HepG2 (cell line): ENCODE results near the gene USP7. TPM values are rescaled to one million over a fixed set of nuclear protein-coding genes. Genes with fewer than 3 reads are reported as not detected.

Experiments used
- CSRNP1 ChIP-seq: sonication (generic); formaldehyde crosslinking; IDR thresholded peaks from 2 replicates; pipeline ENCODE4 v1.8.1; 2023; ENCODE audit warnings: mild to moderate bottlenecking, missing genetic modification reagents
- NONO ChIP-seq, 2 experiments: fragments of 450-650 bp in 1 of 2; sonication (generic) in 1 of 2; formaldehyde crosslinking in 1 of 2; IDR thresholded peaks in 1 of 2; conservative IDR thresholded peaks in 1 of 2; 2 replicates each; pipeline versions ENCODE4 v1.6.1 to v1.8.0; 2017 to 2022; ENCODE audit warnings: mild to moderate bottlenecking in 1 of 2, missing genetic modification reagents in 1 of 2, moderate library complexity in 1 of 2
- PAF1 ChIP-seq: IDR thresholded peaks from 2 replicates; pipeline ENCODE4 v1.6.1; 2016; ENCODE audit warnings: missing genetic modification reagents, missing compliant biosample characterization
- POLR2AphosphoS2 ChIP-seq: IDR thresholded peaks from 2 replicates; pipeline ENCODE4 v1.6.1; 2011; ENCODE audit warnings: low read depth, low read length, improper control_type of control experiment
- RBM22 ChIP-seq: fragments of 200-400 bp; formaldehyde crosslinking; optimal IDR thresholded peaks from 2 replicates; pipeline ENCODE3; 2017; ENCODE audit warnings: mild to moderate bottlenecking, low read length, moderate library complexity
- RFXANK ChIP-seq: IDR thresholded peaks from 2 replicates; pipeline ENCODE4 v1.6.1; 2016
- RFXAP ChIP-seq: sonication (generic); formaldehyde crosslinking; IDR thresholded peaks from 2 replicates; pipeline ENCODE4 v1.4.0; 2020; ENCODE audit warnings: missing genetic modification reagents, borderline replicate concordance
- ZNF20 ChIP-seq: sonication (generic); formaldehyde crosslinking; IDR thresholded peaks from 2 replicates; pipeline ENCODE4 v1.4.0; 2020; ENCODE audit warnings: mild to moderate bottlenecking, moderate library complexity, missing genetic modification reagents
- ZNF232 ChIP-seq: sonication (generic); formaldehyde crosslinking; IDR thresholded peaks from 2 replicates; pipeline ENCODE4 v1.4.0; 2020; ENCODE audit warnings: missing genetic modification reagents, borderline replicate concordance
- ZNF543 ChIP-seq: sonication (generic); formaldehyde crosslinking; IDR thresholded peaks from 2 replicates; pipeline ENCODE4 v1.4.0; 2020; ENCODE audit warnings: mild to moderate bottlenecking, missing genetic modification reagents
- polyA plus RNA-seq, 8 experiments: library from polyadenylated mRNA; depleted of rRNA in 3 of 8; stranded (reverse) in 7 of 8; unstranded in 1 of 8; fragments of >200 nt; fragmentation: Illumina TruSeq in 4 of 8; extraction: Trizol in 4 of 8; gene quantifications; 2 replicates each; pipeline versions ENCODE4 v1.2.1 to v1.2.3, GENCODE V29; 2011 to 2016; ENCODE audit warnings: low read depth in 4 of 8, missing spikeins in 1 of 8, mixed read lengths in 1 of 8; ENCODE audit not compliant: insufficient read depth in 1 of 8
- total RNA-seq, 5 experiments: library from RNA; depleted of rRNA; stranded (reverse); fragments of >200 nt; fragmentation: Illumina TruSeq; extraction: Trizol; gene quantifications; 2 replicates each; pipeline ENCODE4 v1.2.3, GENCODE V29; 2016; ENCODE audit warnings: low read depth in 1 of 5
- TF ChIP-seq, protein P1 (sequence below): sonication (generic); formaldehyde crosslinking; IDR thresholded peaks from 2 replicates; pipeline ENCODE4 v1.8.1; 2022; ENCODE audit warnings: mild to moderate bottlenecking, missing genetic modification reagents
- TF ChIP-seq, protein P2 (sequence below): sonication (generic); formaldehyde crosslinking; IDR thresholded peaks from 2 replicates; pipeline ENCODE4 v1.8.0; 2022; ENCODE audit warnings: mild to moderate bottlenecking, missing genetic modification reagents, moderate library complexity
- TF ChIP-seq, protein P3 (sequence below): sonication (generic); formaldehyde crosslinking; IDR thresholded peaks from 2 replicates; pipeline ENCODE4 v1.9.0; 2022; ENCODE audit warnings: missing genetic modification reagents, mild to moderate bottlenecking, borderline replicate concordance
- TF ChIP-seq, protein P4 (sequence below): IDR thresholded peaks from 2 replicates; pipeline ENCODE4 v1.6.1; 2016; ENCODE audit warnings: low read depth, missing genetic modification reagents, missing compliant biosample characterization
- TF ChIP-seq, protein P5 (sequence below): sonication (generic); formaldehyde crosslinking; IDR thresholded peaks from 2 replicates; pipeline ENCODE4 v1.4.0; 2020; ENCODE audit warnings: missing genetic modification reagents; ENCODE audit errors: not compliant biosample characterization

The USP7 gene
- total and polyA plus RNA-seq, 2 of the 13 experiments (the other 11 are each of a cell fraction or from before 2014, with no cell fraction given): 52.5 to 173 TPM

DNA sequence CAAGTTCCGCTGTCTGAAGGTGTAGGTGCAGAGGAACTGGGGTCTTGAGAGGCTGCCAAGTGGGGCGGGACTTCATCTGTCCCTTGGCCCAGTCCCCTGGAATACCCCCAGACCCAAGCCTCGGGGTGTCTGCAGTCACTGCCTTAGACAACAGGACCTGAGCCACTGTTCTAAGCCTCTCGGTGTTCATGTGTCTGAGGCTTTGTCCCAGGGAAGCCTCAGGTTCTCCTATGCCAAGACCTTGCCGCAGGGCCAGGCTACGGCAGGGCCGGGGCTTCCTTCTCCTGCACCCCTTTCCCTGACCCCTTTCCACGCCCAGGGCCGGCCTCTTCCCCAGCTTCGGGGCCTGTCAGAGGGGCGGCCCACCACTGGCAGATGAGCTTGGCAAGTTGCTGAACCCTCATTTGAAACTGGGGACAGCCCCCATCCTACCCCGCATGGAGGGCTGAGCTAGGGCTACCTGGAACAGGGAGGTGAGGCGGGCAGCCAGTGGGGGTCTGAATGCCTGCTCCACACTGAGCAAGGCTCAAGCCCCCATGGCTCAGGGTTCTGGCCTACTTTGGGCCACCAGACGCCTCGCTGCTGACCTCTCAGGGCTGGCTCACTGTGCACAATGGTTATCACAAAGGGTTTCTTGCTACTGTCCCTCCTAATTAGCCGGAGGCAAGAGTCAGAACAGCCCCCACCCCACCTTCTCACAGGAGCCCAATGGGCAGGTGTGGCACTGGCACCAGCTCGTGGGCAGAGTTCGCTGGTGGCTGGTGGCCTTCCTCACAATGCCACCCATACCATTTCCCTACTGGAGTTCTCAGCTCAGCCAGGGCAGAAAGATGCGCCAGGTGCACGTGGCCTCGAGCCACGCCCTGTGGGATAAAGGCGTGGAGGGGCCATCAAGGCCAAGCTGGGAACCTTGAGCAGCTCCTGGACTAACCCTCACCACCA is 74.5 kb downstream of the USP7 start (continued):
- peak; percentile 68; the same call in 1 of the 2 replicates for TF ChIP-seq PAF1
- TF ChIP-seq, protein P1, sequence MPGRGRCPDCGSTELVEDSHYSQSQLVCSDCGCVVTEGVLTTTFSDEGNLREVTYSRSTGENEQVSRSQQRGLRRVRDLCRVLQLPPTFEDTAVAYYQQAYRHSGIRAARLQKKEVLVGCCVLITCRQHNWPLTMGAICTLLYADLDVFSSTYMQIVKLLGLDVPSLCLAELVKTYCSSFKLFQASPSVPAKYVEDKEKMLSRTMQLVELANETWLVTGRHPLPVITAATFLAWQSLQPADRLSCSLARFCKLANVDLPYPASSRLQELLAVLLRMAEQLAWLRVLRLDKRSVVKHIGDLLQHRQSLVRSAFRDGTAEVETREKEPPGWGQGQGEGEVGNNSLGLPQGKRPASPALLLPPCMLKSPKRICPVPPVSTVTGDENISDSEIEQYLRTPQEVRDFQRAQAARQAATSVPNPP: no peak
- TF ChIP-seq ZNF20 (CRISPR knock-in tag): no peak
- TF ChIP-seq NONO (IDR thresholded peaks at IDR 0.05): no peak
- peak; percentile 53; the same call in 1 of the 2 replicates for TF ChIP-seq NONO (CRISPR knock-in tag; conservative IDR thresholded peaks at IDR 0.05)
- TF ChIP-seq RBM22: peak; percentile 81
- no peak for TF ChIP-seq RFXANK (CRISPR knock-in tag)
- TF ChIP-seq ZNF543 (CRISPR knock-in tag): 0 out of 2 replicates have a peak, but pooled peaks have one; percentile 23
- TF ChIP-seq, protein P2, sequence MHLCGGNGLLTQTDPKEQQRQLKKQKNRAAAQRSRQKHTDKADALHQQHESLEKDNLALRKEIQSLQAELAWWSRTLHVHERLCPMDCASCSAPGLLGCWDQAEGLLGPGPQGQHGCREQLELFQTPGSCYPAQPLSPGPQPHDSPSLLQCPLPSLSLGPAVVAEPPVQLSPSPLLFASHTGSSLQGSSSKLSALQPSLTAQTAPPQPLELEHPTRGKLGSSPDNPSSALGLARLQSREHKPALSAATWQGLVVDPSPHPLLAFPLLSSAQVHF (CRISPR knock-in tag): peak; percentile 60; the same call in 1 of the 2 replicates
- TF ChIP-seq, protein P3, sequence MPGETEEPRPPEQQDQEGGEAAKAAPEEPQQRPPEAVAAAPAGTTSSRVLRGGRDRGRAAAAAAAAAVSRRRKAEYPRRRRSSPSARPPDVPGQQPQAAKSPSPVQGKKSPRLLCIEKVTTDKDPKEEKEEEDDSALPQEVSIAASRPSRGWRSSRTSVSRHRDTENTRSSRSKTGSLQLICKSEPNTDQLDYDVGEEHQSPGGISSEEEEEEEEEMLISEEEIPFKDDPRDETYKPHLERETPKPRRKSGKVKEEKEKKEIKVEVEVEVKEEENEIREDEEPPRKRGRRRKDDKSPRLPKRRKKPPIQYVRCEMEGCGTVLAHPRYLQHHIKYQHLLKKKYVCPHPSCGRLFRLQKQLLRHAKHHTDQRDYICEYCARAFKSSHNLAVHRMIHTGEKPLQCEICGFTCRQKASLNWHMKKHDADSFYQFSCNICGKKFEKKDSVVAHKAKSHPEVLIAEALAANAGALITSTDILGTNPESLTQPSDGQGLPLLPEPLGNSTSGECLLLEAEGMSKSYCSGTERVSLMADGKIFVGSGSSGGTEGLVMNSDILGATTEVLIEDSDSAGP (CRISPR knock-in tag): peak; percentile 16; the same call in 1 of the 2 replicates
- peak; percentile 83; the same call in 1 of the 2 replicates for TF ChIP-seq POLR2AphosphoS2
- TF ChIP-seq CSRNP1: 0 out of 2 replicates have a peak, but pooled peaks have one; percentile 16
- 0 out of 2 replicates have a peak, but pooled peaks have one; percentile 49 for TF ChIP-seq ZNF232
- TF ChIP-seq, protein P4, sequence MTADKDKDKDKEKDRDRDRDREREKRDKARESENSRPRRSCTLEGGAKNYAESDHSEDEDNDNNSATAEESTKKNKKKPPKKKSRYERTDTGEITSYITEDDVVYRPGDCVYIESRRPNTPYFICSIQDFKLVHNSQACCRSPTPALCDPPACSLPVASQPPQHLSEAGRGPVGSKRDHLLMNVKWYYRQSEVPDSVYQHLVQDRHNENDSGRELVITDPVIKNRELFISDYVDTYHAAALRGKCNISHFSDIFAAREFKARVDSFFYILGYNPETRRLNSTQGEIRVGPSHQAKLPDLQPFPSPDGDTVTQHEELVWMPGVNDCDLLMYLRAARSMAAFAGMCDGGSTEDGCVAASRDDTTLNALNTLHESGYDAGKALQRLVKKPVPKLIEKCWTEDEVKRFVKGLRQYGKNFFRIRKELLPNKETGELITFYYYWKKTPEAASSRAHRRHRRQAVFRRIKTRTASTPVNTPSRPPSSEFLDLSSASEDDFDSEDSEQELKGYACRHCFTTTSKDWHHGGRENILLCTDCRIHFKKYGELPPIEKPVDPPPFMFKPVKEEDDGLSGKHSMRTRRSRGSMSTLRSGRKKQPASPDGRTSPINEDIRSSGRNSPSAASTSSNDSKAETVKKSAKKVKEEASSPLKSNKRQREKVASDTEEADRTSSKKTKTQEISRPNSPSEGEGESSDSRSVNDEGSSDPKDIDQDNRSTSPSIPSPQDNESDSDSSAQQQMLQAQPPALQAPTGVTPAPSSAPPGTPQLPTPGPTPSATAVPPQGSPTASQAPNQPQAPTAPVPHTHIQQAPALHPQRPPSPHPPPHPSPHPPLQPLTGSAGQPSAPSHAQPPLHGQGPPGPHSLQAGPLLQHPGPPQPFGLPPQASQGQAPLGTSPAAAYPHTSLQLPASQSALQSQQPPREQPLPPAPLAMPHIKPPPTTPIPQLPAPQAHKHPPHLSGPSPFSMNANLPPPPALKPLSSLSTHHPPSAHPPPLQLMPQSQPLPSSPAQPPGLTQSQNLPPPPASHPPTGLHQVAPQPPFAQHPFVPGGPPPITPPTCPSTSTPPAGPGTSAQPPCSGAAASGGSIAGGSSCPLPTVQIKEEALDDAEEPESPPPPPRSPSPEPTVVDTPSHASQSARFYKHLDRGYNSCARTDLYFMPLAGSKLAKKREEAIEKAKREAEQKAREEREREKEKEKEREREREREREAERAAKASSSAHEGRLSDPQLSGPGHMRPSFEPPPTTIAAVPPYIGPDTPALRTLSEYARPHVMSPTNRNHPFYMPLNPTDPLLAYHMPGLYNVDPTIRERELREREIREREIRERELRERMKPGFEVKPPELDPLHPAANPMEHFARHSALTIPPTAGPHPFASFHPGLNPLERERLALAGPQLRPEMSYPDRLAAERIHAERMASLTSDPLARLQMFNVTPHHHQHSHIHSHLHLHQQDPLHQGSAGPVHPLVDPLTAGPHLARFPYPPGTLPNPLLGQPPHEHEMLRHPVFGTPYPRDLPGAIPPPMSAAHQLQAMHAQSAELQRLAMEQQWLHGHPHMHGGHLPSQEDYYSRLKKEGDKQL: no peak
- no peak for TF ChIP-seq RFXAP (CRISPR knock-in tag)
- TF ChIP-seq, protein P5, sequence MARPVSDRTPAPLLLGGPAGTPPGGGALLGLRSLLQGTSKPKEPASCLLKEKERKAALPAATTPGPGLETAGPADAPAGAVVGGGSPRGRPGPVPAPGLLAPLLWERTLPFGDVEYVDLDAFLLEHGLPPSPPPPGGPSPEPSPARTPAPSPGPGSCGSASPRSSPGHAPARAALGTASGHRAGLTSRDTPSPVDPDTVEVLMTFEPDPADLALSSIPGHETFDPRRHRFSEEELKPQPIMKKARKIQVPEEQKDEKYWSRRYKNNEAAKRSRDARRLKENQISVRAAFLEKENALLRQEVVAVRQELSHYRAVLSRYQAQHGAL (CRISPR knock-in tag): peak; percentile 50
